ENCODE measurements around the gene SMARCE1. TPM values are rescaled to one million over a fixed set of nuclear protein-coding genes. Genes with fewer than 3 reads are reported as not detected.

Gene SMARCE1
- total RNA-seq, 2 experiments from 2014 or later: 75.9 to 109 TPM

DNA sequence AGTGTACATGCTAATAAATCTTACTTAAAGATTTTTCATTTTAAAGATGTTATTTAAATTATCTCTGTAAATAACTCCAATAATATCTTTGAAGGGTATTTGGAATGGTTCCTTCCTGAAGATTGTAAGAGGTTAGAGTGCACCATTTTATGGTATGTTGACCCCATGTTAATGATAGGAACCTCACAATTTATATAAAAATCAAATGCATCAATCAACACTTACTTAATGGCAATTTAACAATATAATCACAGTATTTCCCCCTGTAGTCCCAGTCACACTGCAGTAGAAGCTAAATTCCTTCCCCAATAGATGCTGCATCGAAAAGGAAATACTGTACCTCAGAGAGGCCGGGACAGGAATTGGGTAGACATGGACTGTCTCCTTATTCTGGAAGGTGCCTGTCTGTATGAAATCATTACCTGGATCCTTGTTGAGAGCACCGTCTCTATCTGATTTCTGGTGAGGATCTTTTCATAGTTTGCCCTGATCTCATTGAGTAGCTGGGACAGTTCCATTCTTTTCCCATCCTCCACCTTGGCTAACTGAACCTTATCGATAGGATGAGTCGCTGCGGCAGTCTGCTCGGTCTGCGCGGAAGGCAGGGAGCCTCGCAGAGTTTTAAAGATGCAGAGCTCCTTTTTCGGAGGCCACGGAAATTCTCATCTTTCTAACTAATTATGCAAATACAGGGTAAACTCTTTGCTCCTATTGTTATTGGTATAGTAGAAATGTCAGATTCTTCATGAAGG, 17.1 kb upstream of the SMARCE1 start, which contains the start of gene KRT222:
Gene KRT222, minus strand, starts transcription at position 596 of the 752 bp plus-strand sequence. Its CDS starts 78 bp downstream, at position 518.
- Histone ChIP-seq H3K4me1 (ENCODE audit: insufficient read depth, low read length, poor library complexity, severe bottlenecking) (no peaks in the 10 kb centered on the region), H4K20me1 (ENCODE audit: insufficient read depth, low read length) (no peaks in the 10 kb centered on the region), H3K27ac (ENCODE audit: low read depth, low read length, poor library complexity, severe bottlenecking) (no peak within 1 kb of the TSS), H3K36me3 (ENCODE audit: insufficient read depth, low read length) (no peaks in the 10 kb centered on the region), H3K79me2 (ENCODE audit: insufficient read depth, low read depth, low read length) (no peaks in the 10 kb centered on the region), H3K9me3 (ENCODE audit: low read length) (no peaks in the 10 kb centered on the region), H3K9me2 (ENCODE audit: insufficient read depth, low read length) (no peaks in the 10 kb centered on the region), H3K4me3 (ENCODE audit: low read depth, low read length, poor library complexity, severe bottlenecking) (no peak within 1 kb of the TSS), H2AFZ (ENCODE audit: low read length) (no peak within 1 kb of the TSS), H3K4me2 (ENCODE audit: low read length) (no peak within 1 kb of the TSS)
- CTCF ChIA-PET (ENCODE audit: unreplicated experiment): no interaction called here
- no peak for DNase-seq (ENCODE audit: low spot score)
- intact Hi-C loops (cut with micrococcal nuclease; ENCODE audit: unreplicated experiment): no loop called here
- BruUV-seq (replicated peaks): no TSS peak
- POLR2A ChIA-PET: interaction anchor here (0.7 kb wide), 1 partner anchor 129 kb away, joined by 4 read pairs; no protein-coding TSS in a partner anchor
- TF ChIP-seq, protein P1, sequence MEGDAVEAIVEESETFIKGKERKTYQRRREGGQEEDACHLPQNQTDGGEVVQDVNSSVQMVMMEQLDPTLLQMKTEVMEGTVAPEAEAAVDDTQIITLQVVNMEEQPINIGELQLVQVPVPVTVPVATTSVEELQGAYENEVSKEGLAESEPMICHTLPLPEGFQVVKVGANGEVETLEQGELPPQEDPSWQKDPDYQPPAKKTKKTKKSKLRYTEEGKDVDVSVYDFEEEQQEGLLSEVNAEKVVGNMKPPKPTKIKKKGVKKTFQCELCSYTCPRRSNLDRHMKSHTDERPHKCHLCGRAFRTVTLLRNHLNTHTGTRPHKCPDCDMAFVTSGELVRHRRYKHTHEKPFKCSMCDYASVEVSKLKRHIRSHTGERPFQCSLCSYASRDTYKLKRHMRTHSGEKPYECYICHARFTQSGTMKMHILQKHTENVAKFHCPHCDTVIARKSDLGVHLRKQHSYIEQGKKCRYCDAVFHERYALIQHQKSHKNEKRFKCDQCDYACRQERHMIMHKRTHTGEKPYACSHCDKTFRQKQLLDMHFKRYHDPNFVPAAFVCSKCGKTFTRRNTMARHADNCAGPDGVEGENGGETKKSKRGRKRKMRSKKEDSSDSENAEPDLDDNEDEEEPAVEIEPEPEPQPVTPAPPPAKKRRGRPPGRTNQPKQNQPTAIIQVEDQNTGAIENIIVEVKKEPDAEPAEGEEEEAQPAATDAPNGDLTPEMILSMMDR (conservative IDR thresholded peaks at IDR 0.05; ENCODE audit: low read length): no peak
- no peak for TF ChIP-seq EZH2phosphoT487 (IDR thresholded peaks at IDR 0.05; ENCODE audit: borderline replicate concordance, low read depth, low read length)

DNA sequence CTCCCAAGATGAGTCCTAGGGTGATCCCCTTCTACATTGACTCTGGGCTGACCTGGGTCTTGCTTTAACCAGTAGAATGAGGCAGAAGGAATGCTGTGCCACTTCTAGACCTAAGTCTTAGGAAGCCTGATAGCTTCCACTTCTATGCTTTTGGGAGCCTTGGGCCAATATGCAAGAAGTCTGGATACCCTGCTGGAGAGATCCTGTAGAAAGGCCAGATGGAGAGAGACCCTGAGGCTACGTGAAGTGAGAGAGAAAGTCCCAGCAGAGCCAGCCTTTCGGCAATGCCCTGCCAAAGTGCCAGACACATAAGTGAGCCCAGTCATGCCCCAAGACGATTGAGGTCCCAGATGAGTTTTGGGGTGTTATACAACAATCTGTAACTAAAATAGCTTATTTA, 15.6 kb upstream of the SMARCE1 start:
- Histone ChIP-seq H2AFZ (ENCODE audit: low read length) (no peak overlapping the region), H4K20me1 (ENCODE audit: insufficient read depth, low read length) (no peaks in the 10 kb centered on the region), H3K79me2 (ENCODE audit: insufficient read depth, low read depth, low read length) (no peaks in the 10 kb centered on the region), H3K4me2 (ENCODE audit: low read length) (no peak overlapping the region), H3K27ac (ENCODE audit: low read depth, low read length, poor library complexity, severe bottlenecking) (no peak overlapping the region), H3K4me3 (ENCODE audit: low read depth, low read length, poor library complexity, severe bottlenecking) (no peak overlapping the region), H3K9me2 (ENCODE audit: insufficient read depth, low read length) (no peaks in the 10 kb centered on the region), H3K36me3 (ENCODE audit: insufficient read depth, low read length) (no peaks in the 10 kb centered on the region), H3K9me3 (ENCODE audit: low read length) (no peaks in the 10 kb centered on the region), H3K4me1 (ENCODE audit: insufficient read depth, low read length, poor library complexity, severe bottlenecking) (no peaks in the 10 kb centered on the region)
- POLR2A ChIA-PET: interaction anchor here (0.6 kb wide), 1 partner anchor 1831 kb away, joined by 3 read pairs; no protein-coding TSS in a partner anchor
- intact Hi-C loops (cut with micrococcal nuclease; ENCODE audit: unreplicated experiment): no loop called here
- no peak for TF ChIP-seq EZH2phosphoT487 (IDR thresholded peaks at IDR 0.05; ENCODE audit: borderline replicate concordance, low read depth, low read length)
- TF ChIP-seq, protein P1 (conservative IDR thresholded peaks at IDR 0.05; ENCODE audit: low read length): no peak
- BruUV-seq (replicated peaks): no TSS peak
- CTCF ChIA-PET (ENCODE audit: unreplicated experiment): no interaction called here
- no peak for DNase-seq (ENCODE audit: low spot score)

DNA sequence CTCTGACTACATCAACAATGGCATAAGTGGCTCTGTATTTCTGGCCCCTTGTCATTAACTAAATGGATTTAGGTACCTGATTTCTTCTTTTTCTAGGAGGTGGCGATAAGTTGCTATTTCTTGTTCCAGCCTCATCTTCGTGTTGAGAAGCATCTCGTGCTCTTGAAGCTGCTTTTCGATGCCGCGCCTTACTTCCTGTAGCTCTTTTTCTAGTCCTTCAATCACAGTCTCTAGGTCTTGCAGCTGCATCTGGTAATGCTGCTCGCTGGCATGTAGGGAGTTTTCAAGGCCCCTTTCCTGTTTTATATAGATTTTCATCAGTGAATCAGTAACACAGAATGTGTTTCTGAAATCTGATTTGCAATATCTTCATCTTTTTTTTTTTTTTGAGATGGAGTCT, 12.3 kb upstream of the SMARCE1 start:
- Histone ChIP-seq H3K4me2 (ENCODE audit: low read length) (no peak overlapping the region), H3K79me2 (ENCODE audit: insufficient read depth, low read depth, low read length) (no peaks in the 10 kb centered on the region), H3K36me3 (ENCODE audit: insufficient read depth, low read length) (no peaks in the 10 kb centered on the region), H4K20me1 (ENCODE audit: insufficient read depth, low read length) (no peaks in the 10 kb centered on the region), H2AFZ (ENCODE audit: low read length) (no peak overlapping the region), H3K4me1 (ENCODE audit: insufficient read depth, low read length, poor library complexity, severe bottlenecking) (no peaks in the 10 kb centered on the region), H3K4me3 (ENCODE audit: low read depth, low read length, poor library complexity, severe bottlenecking) (no peak overlapping the region), H3K9me3 (ENCODE audit: low read length) (no peaks in the 10 kb centered on the region), H3K9me2 (ENCODE audit: insufficient read depth, low read length) (no peaks in the 10 kb centered on the region), H3K27ac (ENCODE audit: low read depth, low read length, poor library complexity, severe bottlenecking) (no peak overlapping the region)
- ChIA-PET CTCF (ENCODE audit: unreplicated experiment) (no interaction called here), POLR2A (no interaction called here)
- no peak for DNase-seq (ENCODE audit: low spot score)
- BruUV-seq (replicated peaks): no TSS peak
- TF ChIP-seq, protein P1 (conservative IDR thresholded peaks at IDR 0.05; ENCODE audit: low read length): no peak
- intact Hi-C loops (cut with micrococcal nuclease; ENCODE audit: unreplicated experiment): no loop called here
